ENCODE measurements around the gene RAB27A.

DNA sequence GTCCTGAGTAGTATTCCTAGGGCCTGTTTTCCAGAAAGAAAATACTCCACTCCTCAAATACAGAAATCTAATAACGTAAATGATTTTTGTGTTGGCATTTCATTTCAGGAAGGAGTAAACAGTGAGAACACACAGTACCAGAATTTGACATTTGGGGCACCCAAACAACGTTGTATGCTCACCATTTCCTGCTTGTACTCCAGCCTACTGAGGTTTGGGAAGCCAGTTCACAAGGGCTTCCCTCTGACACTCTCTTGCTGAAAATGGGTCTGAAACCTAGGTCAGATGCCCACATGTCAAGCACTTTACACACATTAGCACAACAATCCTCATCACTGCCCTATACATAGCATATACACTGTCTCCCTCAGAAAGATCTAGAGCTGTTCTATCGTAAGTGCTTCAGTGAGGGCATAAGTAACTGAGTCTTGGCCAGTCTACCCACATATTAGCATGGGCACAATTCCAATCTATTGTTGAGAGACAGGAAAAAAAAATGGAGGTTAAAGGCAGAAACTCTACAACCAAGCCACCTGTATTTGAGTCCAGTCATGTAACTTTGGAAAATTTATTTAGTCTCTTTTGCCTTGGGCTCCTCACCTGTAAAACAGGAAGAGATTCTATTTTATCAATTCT lies 49.4 kb downstream of the RAB27A start:
- no peak for TF ChIP-seq POLR2A (IDR thresholded peaks at IDR 0.05)
- TF ChIP-seq, protein P1, sequence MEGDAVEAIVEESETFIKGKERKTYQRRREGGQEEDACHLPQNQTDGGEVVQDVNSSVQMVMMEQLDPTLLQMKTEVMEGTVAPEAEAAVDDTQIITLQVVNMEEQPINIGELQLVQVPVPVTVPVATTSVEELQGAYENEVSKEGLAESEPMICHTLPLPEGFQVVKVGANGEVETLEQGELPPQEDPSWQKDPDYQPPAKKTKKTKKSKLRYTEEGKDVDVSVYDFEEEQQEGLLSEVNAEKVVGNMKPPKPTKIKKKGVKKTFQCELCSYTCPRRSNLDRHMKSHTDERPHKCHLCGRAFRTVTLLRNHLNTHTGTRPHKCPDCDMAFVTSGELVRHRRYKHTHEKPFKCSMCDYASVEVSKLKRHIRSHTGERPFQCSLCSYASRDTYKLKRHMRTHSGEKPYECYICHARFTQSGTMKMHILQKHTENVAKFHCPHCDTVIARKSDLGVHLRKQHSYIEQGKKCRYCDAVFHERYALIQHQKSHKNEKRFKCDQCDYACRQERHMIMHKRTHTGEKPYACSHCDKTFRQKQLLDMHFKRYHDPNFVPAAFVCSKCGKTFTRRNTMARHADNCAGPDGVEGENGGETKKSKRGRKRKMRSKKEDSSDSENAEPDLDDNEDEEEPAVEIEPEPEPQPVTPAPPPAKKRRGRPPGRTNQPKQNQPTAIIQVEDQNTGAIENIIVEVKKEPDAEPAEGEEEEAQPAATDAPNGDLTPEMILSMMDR (IDR thresholded peaks at IDR 0.05): no peak
- TF ChIP-seq POLR2AphosphoS5 (IDR thresholded peaks at IDR 0.05): no peak
